ENCODE data around the gene MAP3K13. TPM values are rescaled to one million over a fixed set of nuclear protein-coding genes. Genes with fewer than 3 reads are reported as not detected.

Gene MAP3K13
- total and polyA plus RNA-seq, 2 experiments from 2014 or later, result 43.8 to 65.3 TPM

GRCh38 chr3:185406121-185406620 lies 43.2 kb downstream of the MAP3K13 start:
- H2AFZ ChIP-seq, result no peak overlapping the region
- H3K79me2 ChIP-seq, result peaks cover 7% of the 10 kb centered on the region
- no peaks in the 10 kb centered on the region for H3K36me3 ChIP-seq (replicated peaks; ENCODE audit: insufficient read depth, low read depth)
- no peaks in the 10 kb centered on the region for H4K20me1 ChIP-seq (ENCODE audit: insufficient read depth, poor library complexity, severe bottlenecking)
- TF ChIP-seq EZH2phosphoT487 (IDR thresholded peaks at IDR 0.05; ENCODE audit: low read depth, severe bottlenecking, unreplicated experiment) (no peak), EZH2 (IDR thresholded peaks at IDR 0.05; ENCODE audit: borderline replicate concordance) (no peak)
- TF ChIP-seq, protein P1, sequence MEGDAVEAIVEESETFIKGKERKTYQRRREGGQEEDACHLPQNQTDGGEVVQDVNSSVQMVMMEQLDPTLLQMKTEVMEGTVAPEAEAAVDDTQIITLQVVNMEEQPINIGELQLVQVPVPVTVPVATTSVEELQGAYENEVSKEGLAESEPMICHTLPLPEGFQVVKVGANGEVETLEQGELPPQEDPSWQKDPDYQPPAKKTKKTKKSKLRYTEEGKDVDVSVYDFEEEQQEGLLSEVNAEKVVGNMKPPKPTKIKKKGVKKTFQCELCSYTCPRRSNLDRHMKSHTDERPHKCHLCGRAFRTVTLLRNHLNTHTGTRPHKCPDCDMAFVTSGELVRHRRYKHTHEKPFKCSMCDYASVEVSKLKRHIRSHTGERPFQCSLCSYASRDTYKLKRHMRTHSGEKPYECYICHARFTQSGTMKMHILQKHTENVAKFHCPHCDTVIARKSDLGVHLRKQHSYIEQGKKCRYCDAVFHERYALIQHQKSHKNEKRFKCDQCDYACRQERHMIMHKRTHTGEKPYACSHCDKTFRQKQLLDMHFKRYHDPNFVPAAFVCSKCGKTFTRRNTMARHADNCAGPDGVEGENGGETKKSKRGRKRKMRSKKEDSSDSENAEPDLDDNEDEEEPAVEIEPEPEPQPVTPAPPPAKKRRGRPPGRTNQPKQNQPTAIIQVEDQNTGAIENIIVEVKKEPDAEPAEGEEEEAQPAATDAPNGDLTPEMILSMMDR (IDR thresholded peaks at IDR 0.05; ENCODE audit: poor library complexity), result no peak
- 86% methylated on average over 1 of the region's 1 CpG for WGBS (ENCODE audit: low lambda C conversion rate, missing lambda C conversion rate)
- no peaks in the 10 kb centered on the region for H3K4me1 ChIP-seq (ENCODE audit: insufficient read depth)
- DNase-seq (ENCODE audit: low spot score), result no peak
- no peak overlapping the region for H3K4me3 ChIP-seq
- H3K4me2 ChIP-seq, result no peak overlapping the region
- H3K27me3 ChIP-seq, result no peaks in the 10 kb centered on the region
- no peak overlapping the region for H3K27ac ChIP-seq
- no peaks in the 10 kb centered on the region for H3K9me2 ChIP-seq (replicated peaks; ENCODE audit: insufficient read depth)
- H3K9me3 ChIP-seq (ENCODE audit: low read depth), result no peaks in the 10 kb centered on the region

- H3K4me3 ChIP-seq, result no peak overlapping the region
- no peak overlapping the region for H3K4me2 ChIP-seq
- no peaks in the 10 kb centered on the region for H3K9me2 ChIP-seq (replicated peaks; ENCODE audit: insufficient read depth)
- peaks cover 4% of the 10 kb centered on the region for H3K79me2 ChIP-seq
- no peak overlapping the region for H3K27ac ChIP-seq
- DNase-seq (ENCODE audit: low spot score), result no peak
- H2AFZ ChIP-seq, result no peak overlapping the region
- H3K27me3 ChIP-seq, result no peaks in the 10 kb centered on the region
- TF ChIP-seq EZH2phosphoT487 (IDR thresholded peaks at IDR 0.05; ENCODE audit: low read depth, severe bottlenecking, unreplicated experiment) (no peak), EZH2 (IDR thresholded peaks at IDR 0.05; ENCODE audit: borderline replicate concordance) (no peak)
- TF ChIP-seq, protein P1 (IDR thresholded peaks at IDR 0.05; ENCODE audit: poor library complexity), result no peak
- no peaks in the 10 kb centered on the region for H3K4me1 ChIP-seq (ENCODE audit: insufficient read depth)
- H3K9me3 ChIP-seq (ENCODE audit: low read depth), result no peaks in the 10 kb centered on the region
- 71% methylated on average over 8 of the region's 8 CpGs for WGBS (ENCODE audit: low lambda C conversion rate, missing lambda C conversion rate)
- no peaks in the 10 kb centered on the region for H3K36me3 ChIP-seq (replicated peaks; ENCODE audit: insufficient read depth, low read depth)
- H4K20me1 ChIP-seq (ENCODE audit: insufficient read depth, poor library complexity, severe bottlenecking), result no peaks in the 10 kb centered on the region
These were observed 47.0 kb downstream of the MAP3K13 start for GRCh38 chr3:185409957-185410356.

DNA sequence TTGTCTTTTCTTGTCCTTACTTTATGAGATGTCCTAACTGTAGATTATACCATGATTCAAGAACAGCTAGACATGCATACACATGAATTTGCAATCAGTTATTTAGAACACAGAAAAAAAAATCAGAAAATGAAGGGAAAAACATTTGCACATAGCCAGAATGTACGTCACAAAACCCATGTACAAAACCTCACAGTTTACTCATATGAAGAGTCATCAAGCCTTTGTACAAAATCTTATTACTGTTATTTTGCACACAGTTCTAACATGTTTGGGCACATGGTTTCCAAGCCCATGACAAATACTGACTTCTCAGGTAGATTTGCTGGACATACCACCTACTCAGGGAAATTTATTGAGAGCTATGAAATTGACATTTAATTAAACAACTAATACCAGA lies 48.2 kb downstream of the MAP3K13 start:
- H4K20me1 ChIP-seq (ENCODE audit: insufficient read depth, poor library complexity, severe bottlenecking), result no peaks in the 10 kb centered on the region
- TF ChIP-seq EZH2phosphoT487 (IDR thresholded peaks at IDR 0.05; ENCODE audit: low read depth, severe bottlenecking, unreplicated experiment) (no peak), EZH2 (IDR thresholded peaks at IDR 0.05; ENCODE audit: borderline replicate concordance) (no peak)
- TF ChIP-seq, protein P1 (IDR thresholded peaks at IDR 0.05; ENCODE audit: poor library complexity), result no peak
- no peak overlapping the region for H3K4me3 ChIP-seq
- no peak overlapping the region for H3K27ac ChIP-seq
- no peaks in the 10 kb centered on the region for H3K4me1 ChIP-seq (ENCODE audit: insufficient read depth)
- no peaks in the 10 kb centered on the region for H3K9me3 ChIP-seq (ENCODE audit: low read depth)
- H2AFZ ChIP-seq, result no peak overlapping the region
- peaks cover 4% of the 10 kb centered on the region for H3K79me2 ChIP-seq
- WGBS (ENCODE audit: low lambda C conversion rate, missing lambda C conversion rate), result 85% methylated on average over 1 of the region's 1 CpG
- no peak for DNase-seq (ENCODE audit: low spot score)
- H3K36me3 ChIP-seq (replicated peaks; ENCODE audit: insufficient read depth, low read depth), result no peaks in the 10 kb centered on the region
- H3K9me2 ChIP-seq (replicated peaks; ENCODE audit: insufficient read depth), result no peaks in the 10 kb centered on the region
- no peak overlapping the region for H3K4me2 ChIP-seq
- no peaks in the 10 kb centered on the region for H3K27me3 ChIP-seq

Measured in hepatocyte (in vitro differentiated cells).